ENCODE results near the gene SMPD2. TPM values are rescaled to one million over a fixed set of nuclear protein-coding genes. Genes with fewer than 3 reads are reported as not detected.

Gene SMPD2
- total and polyA plus RNA-seq, 9 of the 15 experiments (the other 6 are each of a cell fraction or from before 2014, with no cell fraction given) = 0.13 to 21.8 (median 18.3) TPM

DNA sequence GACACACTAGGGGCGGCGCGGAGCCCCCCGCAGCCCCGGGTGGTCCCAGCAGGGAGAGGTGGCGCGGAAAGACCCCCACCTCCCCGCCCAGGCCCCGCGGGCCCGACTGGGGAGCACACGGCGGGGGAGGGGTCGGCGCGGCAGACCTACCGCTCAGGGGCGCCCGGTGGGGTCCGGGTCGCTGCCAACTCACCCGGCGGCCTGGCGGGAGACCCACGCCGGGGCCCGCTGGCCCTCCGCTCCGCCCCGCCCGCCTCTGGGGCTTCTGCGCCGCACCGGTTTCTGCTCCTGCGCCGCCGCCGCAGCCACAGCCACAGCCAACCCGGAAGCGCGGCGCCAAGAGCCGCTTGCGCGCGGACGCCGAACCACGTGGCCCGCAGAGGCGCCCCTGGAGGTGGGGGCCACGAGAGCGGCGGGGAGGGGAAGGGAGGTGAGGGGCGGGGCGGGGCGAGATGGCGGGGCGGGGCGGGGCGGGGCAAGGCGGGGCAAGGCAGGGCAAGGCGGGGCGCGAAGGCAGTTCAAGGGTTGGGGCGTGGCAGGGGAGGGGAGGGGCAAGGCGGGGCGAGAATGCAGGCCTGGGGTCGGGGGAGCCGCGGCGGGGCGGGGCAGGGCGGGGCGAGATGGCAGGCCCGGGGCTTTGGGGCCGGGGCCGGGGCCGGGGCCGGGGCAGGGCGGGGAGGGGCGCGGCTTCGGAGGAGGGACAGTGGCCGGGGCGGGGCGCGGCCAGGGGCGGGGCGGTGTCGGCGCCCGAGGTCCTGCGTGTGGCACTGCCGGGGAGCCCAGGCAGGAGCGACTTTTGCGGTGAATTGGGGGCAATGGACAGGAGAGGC, 42.6 kb downstream of the SMPD2 start, which contains the start of gene ZBTB24 (continued):
- 0 out of 2 replicates have a peak, but pooled peaks have one; percentile 5 for TF ChIP-seq CEBPB (tag; IDR thresholded peaks at IDR 0.05)
- TF ChIP-seq SIN3A (IDR thresholded peaks at IDR 0.05; ENCODE audit: borderline replicate concordance in 2 of 2, control insufficient read depth in 1 of 2, low read depth in 2 of 2, low read length in 2 of 2) = peak in 1 of 2 experiments; percentile 88; a peak in 2 of 4 replicates
- no peak for TF ChIP-seq MBD2 (IDR thresholded peaks at IDR 0.05; ENCODE audit: borderline replicate concordance, low read depth)
- TF ChIP-seq, protein P1, sequence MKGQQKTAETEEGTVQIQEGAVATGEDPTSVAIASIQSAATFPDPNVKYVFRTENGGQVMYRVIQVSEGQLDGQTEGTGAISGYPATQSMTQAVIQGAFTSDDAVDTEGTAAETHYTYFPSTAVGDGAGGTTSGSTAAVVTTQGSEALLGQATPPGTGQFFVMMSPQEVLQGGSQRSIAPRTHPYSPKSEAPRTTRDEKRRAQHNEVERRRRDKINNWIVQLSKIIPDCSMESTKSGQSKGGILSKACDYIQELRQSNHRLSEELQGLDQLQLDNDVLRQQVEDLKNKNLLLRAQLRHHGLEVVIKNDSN (CRISPR knock-in tag; IDR thresholded peaks at IDR 0.05) = peak; percentile 86
- peak; percentile 32; the same call in 1 of the 2 replicates for TF ChIP-seq ESRRA (IDR thresholded peaks at IDR 0.05; ENCODE audit: borderline replicate concordance, low read depth)
- TF ChIP-seq GATAD2B (IDR thresholded peaks at IDR 0.05; ENCODE audit: borderline replicate concordance) = peak; percentile 73
- TF ChIP-seq NBN (IDR thresholded peaks at IDR 0.05; ENCODE audit: low read depth) = no peak
- no peak for TF ChIP-seq NFATC3 (IDR thresholded peaks at IDR 0.05)
- no peak for TF ChIP-seq TGIF2 (CRISPR knock-in tag; IDR thresholded peaks at IDR 0.05)
- no peak for TF ChIP-seq SMAD2 (IDR thresholded peaks at IDR 0.05; ENCODE audit: low read depth, low read length)
- peak; percentile 56 for TF ChIP-seq PCBP1 (IDR thresholded peaks at IDR 0.05; ENCODE audit: low read depth, low read length, poor library complexity, severe bottlenecking)
- TF ChIP-seq KLF1 (tag; IDR thresholded peaks at IDR 0.05) = peak; percentile 56; the same call in 1 of the 2 replicates
- peak; percentile 98 for TF ChIP-seq ELF1 (tag; IDR thresholded peaks at IDR 0.05)
- TF ChIP-seq RBM25 (IDR thresholded peaks at IDR 0.05; ENCODE audit: low read depth, low read length, severe bottlenecking) = peak; percentile 43
- TF ChIP-seq CXXC5 (CRISPR knock-in tag; IDR thresholded peaks at IDR 0.05) = peak; percentile 86
- TF ChIP-seq, protein P2, sequence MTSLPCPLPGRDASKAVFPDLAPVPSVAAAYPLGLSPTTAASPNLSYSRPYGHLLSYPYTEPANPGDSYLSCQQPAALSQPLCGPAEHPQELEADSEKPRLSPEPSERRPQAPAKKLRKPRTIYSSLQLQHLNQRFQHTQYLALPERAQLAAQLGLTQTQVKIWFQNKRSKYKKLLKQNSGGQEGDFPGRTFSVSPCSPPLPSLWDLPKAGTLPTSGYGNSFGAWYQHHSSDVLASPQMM (CRISPR knock-in tag; IDR thresholded peaks at IDR 0.05) = no peak
- TF ChIP-seq SP1 (CRISPR knock-in tag; IDR thresholded peaks at IDR 0.05) = peak; percentile 53; the same call in 1 of the 2 replicates
- TF ChIP-seq RAD51 (IDR thresholded peaks at IDR 0.05; ENCODE audit: borderline replicate concordance, low read depth) = peak; percentile 24; the same call in 1 of the 2 replicates
- TF ChIP-seq, protein P3, sequence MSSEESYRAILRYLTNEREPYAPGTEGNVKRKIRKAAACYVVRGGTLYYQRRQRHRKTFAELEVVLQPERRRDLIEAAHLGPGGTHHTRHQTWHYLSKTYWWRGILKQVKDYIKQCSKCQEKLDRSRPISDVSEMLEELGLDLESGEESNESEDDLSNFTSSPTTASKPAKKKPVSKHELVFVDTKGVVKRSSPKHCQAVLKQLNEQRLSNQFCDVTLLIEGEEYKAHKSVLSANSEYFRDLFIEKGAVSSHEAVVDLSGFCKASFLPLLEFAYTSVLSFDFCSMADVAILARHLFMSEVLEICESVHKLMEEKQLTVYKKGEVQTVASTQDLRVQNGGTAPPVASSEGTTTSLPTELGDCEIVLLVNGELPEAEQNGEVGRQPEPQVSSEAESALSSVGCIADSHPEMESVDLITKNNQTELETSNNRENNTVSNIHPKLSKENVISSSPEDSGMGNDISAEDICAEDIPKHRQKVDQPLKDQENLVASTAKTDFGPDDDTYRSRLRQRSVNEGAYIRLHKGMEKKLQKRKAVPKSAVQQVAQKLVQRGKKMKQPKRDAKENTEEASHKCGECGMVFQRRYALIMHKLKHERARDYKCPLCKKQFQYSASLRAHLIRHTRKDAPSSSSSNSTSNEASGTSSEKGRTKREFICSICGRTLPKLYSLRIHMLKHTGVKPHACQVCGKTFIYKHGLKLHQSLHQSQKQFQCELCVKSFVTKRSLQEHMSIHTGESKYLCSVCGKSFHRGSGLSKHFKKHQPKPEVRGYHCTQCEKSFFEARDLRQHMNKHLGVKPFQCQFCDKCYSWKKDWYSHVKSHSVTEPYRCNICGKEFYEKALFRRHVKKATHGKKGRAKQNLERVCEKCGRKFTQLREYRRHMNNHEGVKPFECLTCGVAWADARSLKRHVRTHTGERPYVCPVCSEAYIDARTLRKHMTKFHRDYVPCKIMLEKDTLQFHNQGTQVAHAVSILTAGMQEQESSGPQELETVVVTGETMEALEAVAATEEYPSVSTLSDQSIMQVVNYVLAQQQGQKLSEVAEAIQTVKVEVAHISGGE (CRISPR knock-in tag; IDR thresholded peaks at IDR 0.05) = 0 out of 6 replicates have a peak, but pooled peaks of 1 of the 3 experiments have one; percentile 28
- TF ChIP-seq GTF2E2 (tag; IDR thresholded peaks at IDR 0.05) = peak; percentile 67; the same call in 1 of the 2 replicates
- TF ChIP-seq HSF4 (CRISPR knock-in tag; IDR thresholded peaks at IDR 0.05; ENCODE audit: borderline replicate concordance) = no peak
- TF ChIP-seq MXI1 (IDR thresholded peaks at IDR 0.05; ENCODE audit: low read depth, low read length) = peak; percentile 52; the same call in 1 of the 2 replicates
